ENCODE measurements around the gene ITIH2.
"Not testable (repeated sequence)": the region's sequence is repeated elsewhere in the genome, so short reads cannot be mapped to it uniquely, and the experiment has no call there.

ITIH2 gene

GRCh38 chr10:7767209-7767608, 64.1 kb downstream of the ITIH2 start:
- no peak for DNase-seq (ENCODE audit: low spot score)
- TF ChIP-seq CTCF (IDR thresholded peaks at IDR 0.05; ENCODE audit: extremely low read depth, missing control alignments) = no peak

DNA sequence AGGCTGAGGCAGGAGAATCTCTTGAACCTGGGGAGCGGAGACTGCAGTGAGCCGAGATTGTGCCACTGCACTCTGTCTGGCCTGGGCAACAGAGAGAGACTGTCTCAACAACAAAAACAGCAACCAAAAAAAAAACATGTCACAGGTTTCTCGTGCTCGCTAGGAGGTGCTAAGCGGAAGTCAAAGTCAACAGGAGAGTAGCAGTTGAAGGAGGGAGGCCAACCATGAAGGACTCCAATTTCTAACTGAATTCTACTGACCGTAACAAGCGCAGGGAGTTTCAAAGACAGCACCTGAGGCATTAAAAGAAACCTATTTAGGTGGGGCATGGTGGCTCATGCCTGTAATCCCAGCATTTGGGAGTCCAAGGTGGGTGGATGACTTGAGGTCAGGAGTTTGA, 65.3 kb downstream of the ITIH2 start:
- no peak for DNase-seq (ENCODE audit: low spot score)
- TF ChIP-seq CTCF (IDR thresholded peaks at IDR 0.05; ENCODE audit: extremely low read depth, missing control alignments) = no peak

- no peak for DNase-seq (ENCODE audit: low spot score)
Observed at GRCh38 chr10:7773845-7774801, 71.0 kb downstream of the ITIH2 start.

DNA sequence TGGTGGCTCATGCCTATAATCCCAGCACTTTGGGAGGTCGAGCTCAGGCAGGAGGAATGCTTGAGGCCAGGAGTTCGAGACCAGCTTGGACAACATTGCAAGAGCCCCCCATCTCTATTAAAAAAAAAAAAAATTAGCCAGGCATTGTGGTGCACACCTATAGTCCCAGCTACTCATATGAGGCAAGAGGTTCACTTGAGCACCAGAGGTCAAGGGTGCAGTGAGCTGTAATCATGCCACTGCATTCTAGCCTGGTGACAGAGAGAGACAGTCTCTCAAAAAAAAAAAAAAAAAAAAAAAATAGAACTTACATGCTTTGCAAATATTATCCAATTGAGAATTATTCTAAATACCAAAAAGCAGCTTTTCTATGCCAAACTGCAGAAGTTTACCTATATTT, 73.7 kb downstream of the ITIH2 start:
- no peak for TF ChIP-seq CTCF (IDR thresholded peaks at IDR 0.05; ENCODE audit: extremely low read depth, missing control alignments)
- no peak for DNase-seq (ENCODE audit: low spot score)

More at GRCh38 chr10:7773845-7774801, 71.0 kb downstream of the ITIH2 start:
- TF ChIP-seq CTCF (IDR thresholded peaks at IDR 0.05; ENCODE audit: extremely low read depth, missing control alignments) = no peak

DNA sequence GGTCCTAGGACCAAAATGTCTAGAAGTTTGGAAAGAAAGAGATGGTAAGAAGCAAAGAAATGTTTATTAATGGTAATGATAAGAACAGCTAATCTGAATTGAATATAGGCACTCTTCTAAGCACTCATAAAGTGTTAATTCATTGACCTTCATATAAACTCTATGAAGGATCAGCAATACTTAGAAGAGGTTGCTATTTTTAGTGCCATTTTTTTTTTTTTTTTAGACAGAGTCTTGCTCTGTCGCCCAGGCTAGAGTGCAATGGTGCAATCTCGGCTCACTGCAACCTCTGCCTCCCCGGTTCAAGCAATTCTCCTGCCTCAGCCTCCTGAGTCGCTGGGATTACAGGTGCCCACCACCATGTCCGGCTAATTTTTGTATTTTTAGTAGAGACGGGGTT, 79.1 kb downstream of the ITIH2 start:
- DNase-seq (ENCODE audit: low spot score) = not testable (repeated sequence)

- DNase-seq (ENCODE audit: low spot score) = no peak
- no peak for TF ChIP-seq CTCF (IDR thresholded peaks at IDR 0.05; ENCODE audit: extremely low read depth, missing control alignments)
Observed at GRCh38 chr10:7786430-7786829, 83.3 kb downstream of the ITIH2 start.

DNA sequence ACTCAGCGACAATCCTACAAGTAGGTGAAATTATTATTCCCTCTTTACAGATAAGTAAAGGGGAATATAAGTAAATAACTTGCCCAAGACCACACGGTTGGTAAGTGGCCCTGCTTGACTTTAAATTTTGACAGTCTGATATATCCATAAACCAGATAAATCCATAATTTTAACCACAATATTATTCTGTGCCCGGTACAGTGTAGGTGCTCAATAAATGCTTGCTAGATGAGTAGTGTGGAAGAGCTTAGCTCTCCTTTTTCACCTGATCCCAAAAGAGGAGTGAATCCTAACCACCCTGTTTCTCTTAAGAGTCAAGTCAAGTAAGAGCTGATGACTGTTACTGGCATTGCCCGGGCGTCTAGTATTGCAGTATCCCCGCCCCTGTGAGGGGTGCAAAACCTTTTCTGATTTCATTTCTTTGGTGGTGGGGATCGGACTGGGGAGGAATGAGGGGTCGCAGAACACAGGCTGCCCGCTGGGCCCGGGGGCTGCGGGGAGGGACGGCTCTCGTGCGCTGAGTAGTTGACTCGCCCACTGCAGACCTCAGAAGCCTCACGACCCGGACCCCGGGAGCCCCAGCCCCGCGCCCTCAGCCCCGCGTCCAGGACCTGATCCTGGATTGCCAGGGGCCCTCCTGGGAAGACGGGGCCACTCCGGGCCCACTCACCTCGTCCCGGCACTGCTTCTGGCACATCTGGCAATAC, 84.2 kb downstream of the ITIH2 start:
- no peak for TF ChIP-seq CTCF (IDR thresholded peaks at IDR 0.05; ENCODE audit: extremely low read depth, missing control alignments)
- DNase-seq (ENCODE audit: low spot score) = peak; percentile 13

Data from GM20000 (cell line).